ENCODE results near the gene TPPP.
"Not testable (repeated sequence)": the region's sequence is repeated elsewhere in the genome, so short reads cannot be mapped to it uniquely, and the experiment has no call there.

Gene TPPP

GRCh38 chr5:694042-694431, 885 bp upstream of the TPPP start:
- not testable (repeated sequence) for H3K9me3 ChIP-seq (ENCODE audit: control insufficient read depth, low read length); H3K4me1 ChIP-seq (ENCODE audit: control insufficient read depth, insufficient read depth, low read length); H3K4me3 ChIP-seq (ENCODE audit: insufficient read depth, low read depth, low read length); H3K27ac ChIP-seq (ENCODE audit: insufficient read depth, low read depth, low read length, poor library complexity, severe bottlenecking); H3K36me3 ChIP-seq (ENCODE audit: control insufficient read depth, insufficient read depth, low read length)
- 0 to 3% methylated on average over 8 to 12 of the region's 22 CpGs for WGBS, 2 experiments
- peaks cover 30% of the 10 kb centered on the region for H3K27me3 ChIP-seq (ENCODE audit: control insufficient read depth, insufficient read depth, low read length, poor library complexity, severe bottlenecking)

- H3K9me3 ChIP-seq (ENCODE audit: control insufficient read depth, low read length); H3K4me1 ChIP-seq (ENCODE audit: control insufficient read depth, insufficient read depth, low read length); H3K27ac ChIP-seq (ENCODE audit: insufficient read depth, low read depth, low read length, poor library complexity, severe bottlenecking); H3K36me3 ChIP-seq (ENCODE audit: control insufficient read depth, insufficient read depth, low read length): not testable (repeated sequence)
- Histone ChIP-seq H3K4me3 (ENCODE audit: insufficient read depth, low read depth, low read length) (peak overlapping the region; percentile 29), H3K27me3 (ENCODE audit: control insufficient read depth, insufficient read depth, low read length, poor library complexity, severe bottlenecking) (peaks cover 27% of the 10 kb centered on the region)
- 5 to 8% methylated on average over 40 to 41 of the region's 41 CpGs for WGBS, 2 experiments
Observed at GRCh38 chr5:692529-693041, 567 bp downstream of the TPPP start.

- H3K36me3 ChIP-seq (ENCODE audit: control insufficient read depth, insufficient read depth, low read length), result no peaks in the 10 kb centered on the region
- peaks cover 27% of the 10 kb centered on the region for H3K27me3 ChIP-seq (ENCODE audit: control insufficient read depth, insufficient read depth, low read length, poor library complexity, severe bottlenecking)
- H3K27ac ChIP-seq (ENCODE audit: insufficient read depth, low read depth, low read length, poor library complexity, severe bottlenecking), result no peak overlapping the region
- H3K4me1 ChIP-seq (ENCODE audit: control insufficient read depth, insufficient read depth, low read length), result no peaks in the 10 kb centered on the region
- 67% methylated on average over 1 of the region's 2 CpGs; no CpG with 5 or more reads in 1 of the 2 experiments for WGBS, 2 experiments
- H3K9me3 ChIP-seq (ENCODE audit: control insufficient read depth, low read length), result no peaks in the 10 kb centered on the region
- H3K4me3 ChIP-seq (ENCODE audit: insufficient read depth, low read depth, low read length), result no peak overlapping the region
Observed at GRCh38 chr5:691817-692528, 1.2 kb downstream of the TPPP start.

GRCh38 chr5:691049-691448, 2.1 kb downstream of the TPPP start:
- WGBS, 2 experiments, result no CpG with 5 or more reads among the region's 23 CpGs
- not testable (repeated sequence) for H3K4me1 ChIP-seq (ENCODE audit: control insufficient read depth, insufficient read depth, low read length); H3K4me3 ChIP-seq (ENCODE audit: insufficient read depth, low read depth, low read length); H3K9me3 ChIP-seq (ENCODE audit: control insufficient read depth, low read length); H3K36me3 ChIP-seq (ENCODE audit: control insufficient read depth, insufficient read depth, low read length); H3K27ac ChIP-seq (ENCODE audit: insufficient read depth, low read depth, low read length, poor library complexity, severe bottlenecking)
- peaks cover 27% of the 10 kb centered on the region for H3K27me3 ChIP-seq (ENCODE audit: control insufficient read depth, insufficient read depth, low read length, poor library complexity, severe bottlenecking)

- H3K27me3 ChIP-seq (ENCODE audit: control insufficient read depth, insufficient read depth, low read length, poor library complexity, severe bottlenecking), result peaks cover 27% of the 10 kb centered on the region
- H3K27ac ChIP-seq (ENCODE audit: insufficient read depth, low read depth, low read length, poor library complexity, severe bottlenecking); H3K36me3 ChIP-seq (ENCODE audit: control insufficient read depth, insufficient read depth, low read length); H3K4me1 ChIP-seq (ENCODE audit: control insufficient read depth, insufficient read depth, low read length); H3K9me3 ChIP-seq (ENCODE audit: control insufficient read depth, low read length); H3K4me3 ChIP-seq (ENCODE audit: insufficient read depth, low read depth, low read length): not testable (repeated sequence)
- no CpG with 5 or more reads among the region's 12 CpGs for WGBS, 2 experiments
Observed at GRCh38 chr5:690293-690692, 2.9 kb downstream of the TPPP start.

GRCh38 chr5:688348-689010, 4.7 kb downstream of the TPPP start:
- not testable (repeated sequence) for H3K27ac ChIP-seq (ENCODE audit: insufficient read depth, low read depth, low read length, poor library complexity, severe bottlenecking); H3K36me3 ChIP-seq (ENCODE audit: control insufficient read depth, insufficient read depth, low read length); H3K4me3 ChIP-seq (ENCODE audit: insufficient read depth, low read depth, low read length); H3K9me3 ChIP-seq (ENCODE audit: control insufficient read depth, low read length); H3K4me1 ChIP-seq (ENCODE audit: control insufficient read depth, insufficient read depth, low read length)
- WGBS, 2 experiments, result 87 to 90% methylated on average over 16 of the region's 30 CpGs
- peaks cover 19% of the 10 kb centered on the region for H3K27me3 ChIP-seq (ENCODE audit: control insufficient read depth, insufficient read depth, low read length, poor library complexity, severe bottlenecking)

GRCh38 chr5:686936-687335, 6.2 kb downstream of the TPPP start:
- H3K27ac ChIP-seq (ENCODE audit: insufficient read depth, low read depth, low read length, poor library complexity, severe bottlenecking); H3K4me1 ChIP-seq (ENCODE audit: control insufficient read depth, insufficient read depth, low read length); H3K4me3 ChIP-seq (ENCODE audit: insufficient read depth, low read depth, low read length); H3K27me3 ChIP-seq (ENCODE audit: control insufficient read depth, insufficient read depth, low read length, poor library complexity, severe bottlenecking); H3K9me3 ChIP-seq (ENCODE audit: control insufficient read depth, low read length); H3K36me3 ChIP-seq (ENCODE audit: control insufficient read depth, insufficient read depth, low read length): not testable (repeated sequence)
- 92 to 94% methylated on average over 10 to 11 of the region's 12 CpGs for WGBS, 2 experiments

GRCh38 chr5:686172-686523, 7.0 kb downstream of the TPPP start:
- WGBS, 2 experiments, result 89 to 90% methylated on average over 11 of the region's 12 CpGs
- not testable (repeated sequence) for H3K4me3 ChIP-seq (ENCODE audit: insufficient read depth, low read depth, low read length); H3K4me1 ChIP-seq (ENCODE audit: control insufficient read depth, insufficient read depth, low read length); H3K9me3 ChIP-seq (ENCODE audit: control insufficient read depth, low read length); H3K27me3 ChIP-seq (ENCODE audit: control insufficient read depth, insufficient read depth, low read length, poor library complexity, severe bottlenecking); H3K27ac ChIP-seq (ENCODE audit: insufficient read depth, low read depth, low read length, poor library complexity, severe bottlenecking); H3K36me3 ChIP-seq (ENCODE audit: control insufficient read depth, insufficient read depth, low read length)

GRCh38 chr5:685262-686171, 7.6 kb downstream of the TPPP start:
- H3K4me3 ChIP-seq (ENCODE audit: insufficient read depth, low read depth, low read length), result no peak overlapping the region
- no peaks in the 10 kb centered on the region for H3K4me1 ChIP-seq (ENCODE audit: control insufficient read depth, insufficient read depth, low read length)
- 88 to 90% methylated on average over 24 of the region's 24 CpGs for WGBS, 2 experiments
- no peaks in the 10 kb centered on the region for H3K9me3 ChIP-seq (ENCODE audit: control insufficient read depth, low read length)
- H3K27me3 ChIP-seq (ENCODE audit: control insufficient read depth, insufficient read depth, low read length, poor library complexity, severe bottlenecking), result no peaks in the 10 kb centered on the region
- no peak overlapping the region for H3K27ac ChIP-seq (ENCODE audit: insufficient read depth, low read depth, low read length, poor library complexity, severe bottlenecking)
- no peaks in the 10 kb centered on the region for H3K36me3 ChIP-seq (ENCODE audit: control insufficient read depth, insufficient read depth, low read length)

GRCh38 chr5:684751-685216, 8.4 kb downstream of the TPPP start:
- no peaks in the 10 kb centered on the region for H3K9me3 ChIP-seq (ENCODE audit: control insufficient read depth, low read length)
- H3K4me3 ChIP-seq (ENCODE audit: insufficient read depth, low read depth, low read length), result no peak overlapping the region
- no peak overlapping the region for H3K27ac ChIP-seq (ENCODE audit: insufficient read depth, low read depth, low read length, poor library complexity, severe bottlenecking)
- no peaks in the 10 kb centered on the region for H3K27me3 ChIP-seq (ENCODE audit: control insufficient read depth, insufficient read depth, low read length, poor library complexity, severe bottlenecking)
- H3K4me1 ChIP-seq (ENCODE audit: control insufficient read depth, insufficient read depth, low read length), result no peaks in the 10 kb centered on the region
- H3K36me3 ChIP-seq (ENCODE audit: control insufficient read depth, insufficient read depth, low read length), result no peaks in the 10 kb centered on the region
- WGBS, 2 experiments, result 87 to 89% methylated on average over 17 of the region's 17 CpGs

Measured in ectodermal cell (in vitro differentiated cells).